Ascending aorta (tissue), 2 donors: ENCODE results near the gene ATP8A2. TPM values are rescaled to one million over a fixed set of nuclear protein-coding genes. Genes with fewer than 3 reads are reported as not detected.
"Not testable (repeated sequence)": the region's sequence is repeated elsewhere in the genome, so short reads cannot be mapped to it uniquely, and the experiment has no call there.

Experiments used
- DNase-seq, 2 donors: peaks; one replicate each; pipeline ENCODE4 v3.0.0-alpha.2; 2019; ENCODE audit warnings: low spot score in 2 of 2
- H3K27ac ChIP-seq, 2 donors: fragments of 200-600 bp; sonication (generic); one replicate each; pipeline ENCODE4 v1.5.1; 2016 to 2017; ENCODE audit warnings: mild to moderate bottlenecking in 1 of 2
- H3K27me3 ChIP-seq: fragments of 200-600 bp; sonication (generic); one replicate; pipeline ENCODE4 v1.5.1; 2017
- H3K36me3 ChIP-seq, 2 donors: fragments of 200-600 bp; sonication (generic); one replicate each; pipeline ENCODE4 v1.5.1; 2016
- H3K4me1 ChIP-seq, 2 donors: fragments of 200-600 bp; sonication (generic); one replicate each; pipeline ENCODE4 v1.5.1; 2016 to 2017; ENCODE audit warnings: mild to moderate bottlenecking in 1 of 2
- H3K4me3 ChIP-seq, 2 donors: fragments of 200-600 bp; sonication (generic); one replicate each; pipeline ENCODE4 v1.5.1; 2016 to 2017; ENCODE audit warnings: mild to moderate bottlenecking in 1 of 2
- H3K9me3 ChIP-seq, 2 donors: fragments of 200-600 bp; sonication (generic); one replicate each; pipeline ENCODE4 v1.5.1; 2016
- CTCF ChIP-seq, 3 experiments: fragments of 200-600 bp in 2 of 3; fragments of 450-650 bp in 1 of 3; sonication (generic) in 2 of 3; IDR thresholded peaks; one replicate each; pipeline ENCODE4 v1.5.1; 2016 to 2019; ENCODE audit warnings: antibody characterized with exemption in 3 of 3, mild to moderate bottlenecking in 1 of 3, moderate library complexity in 1 of 3
- intact Hi-C: fragments of 100-400 bp; cut with DNase I; formaldehyde crosslinking; loops from one replicate; pipeline ENCODE4 v1.15.1; 2023
- total RNA-seq: library from RNA; depleted of rRNA; stranded (reverse); fragments of >200 nt; gene quantifications from one replicate; pipeline ENCODE4 v1.1.0, GENCODE V29; 2016

The ATP8A2 gene
- total RNA-seq, 1 donor from 2014 or later, result under 0.01 TPM

- Histone ChIP-seq H3K4me3 (no peak overlapping the region), H3K36me3 (no peaks in the 10 kb centered on the region), H3K9me3 (no peaks in the 10 kb centered on the region), H3K27me3 (no peaks in the 10 kb centered on the region), H3K27ac (no peak overlapping the region), H3K4me1 (no peaks in the 10 kb centered on the region)
- no peak for DNase-seq
- intact Hi-C loops, result no loop called here
- TF ChIP-seq CTCF (IDR thresholded peaks at IDR 0.05), result no peak
Measured at GRCh38 chr13:25771202-25771601, 399.4 kb downstream of the ATP8A2 start.

GRCh38 chr13:25771641-25772478 is 400.1 kb downstream of the ATP8A2 start:
- no peaks in the 10 kb centered on the region for H3K27me3 ChIP-seq
- no peak for DNase-seq
- no peak overlapping the region for H3K4me3 ChIP-seq
- no peak for TF ChIP-seq CTCF (IDR thresholded peaks at IDR 0.05)
- H3K27ac ChIP-seq, result no peak overlapping the region
- H3K4me1 ChIP-seq, result no peaks in the 10 kb centered on the region
- intact Hi-C loops, result no loop called here
- H3K36me3 ChIP-seq, result no peaks in the 10 kb centered on the region
- H3K9me3 ChIP-seq, result no peaks in the 10 kb centered on the region

GRCh38 chr13:25772534-25772933 is 400.8 kb downstream of the ATP8A2 start:
- DNase-seq, H3K36me3 ChIP-seq, H3K4me3 ChIP-seq, intact Hi-C loops, H3K27ac ChIP-seq, H3K27me3 ChIP-seq, H3K4me1 ChIP-seq, H3K9me3 ChIP-seq: not testable (repeated sequence)

DNA sequence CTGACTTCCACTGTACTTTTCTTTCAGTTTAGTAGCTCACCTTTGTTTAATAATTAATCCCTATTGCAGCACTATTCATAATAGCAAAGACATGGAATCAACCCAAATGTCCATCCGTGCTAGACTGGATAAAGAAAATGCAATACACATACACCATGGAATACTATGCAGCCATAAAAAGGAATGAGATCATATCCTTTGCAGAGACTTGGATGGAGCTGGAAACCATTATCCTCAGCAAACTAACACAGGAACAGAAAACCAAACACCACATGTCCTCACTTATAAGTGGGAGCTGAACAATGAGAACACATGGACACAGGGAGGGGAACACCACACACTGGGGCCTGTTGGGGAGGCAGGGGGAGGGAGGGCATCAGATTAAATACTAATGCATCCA is 402.3 kb downstream of the ATP8A2 start:
- H3K9me3 ChIP-seq, H3K27me3 ChIP-seq, H3K36me3 ChIP-seq, intact Hi-C loops, H3K27ac ChIP-seq, H3K4me3 ChIP-seq, DNase-seq, H3K4me1 ChIP-seq: not testable (repeated sequence)

- H3K27me3 ChIP-seq, result no peaks in the 10 kb centered on the region
- intact Hi-C loops, result no loop called here
- H3K27ac ChIP-seq, result no peak overlapping the region
- no peak for TF ChIP-seq CTCF (IDR thresholded peaks at IDR 0.05)
- no peak for DNase-seq
- H3K9me3 ChIP-seq, result no peaks in the 10 kb centered on the region
- no peaks in the 10 kb centered on the region for H3K4me1 ChIP-seq
- no peaks in the 10 kb centered on the region for H3K36me3 ChIP-seq
- no peak overlapping the region for H3K4me3 ChIP-seq
Measured at GRCh38 chr13:25775275-25775674, 403.5 kb downstream of the ATP8A2 start.

DNA sequence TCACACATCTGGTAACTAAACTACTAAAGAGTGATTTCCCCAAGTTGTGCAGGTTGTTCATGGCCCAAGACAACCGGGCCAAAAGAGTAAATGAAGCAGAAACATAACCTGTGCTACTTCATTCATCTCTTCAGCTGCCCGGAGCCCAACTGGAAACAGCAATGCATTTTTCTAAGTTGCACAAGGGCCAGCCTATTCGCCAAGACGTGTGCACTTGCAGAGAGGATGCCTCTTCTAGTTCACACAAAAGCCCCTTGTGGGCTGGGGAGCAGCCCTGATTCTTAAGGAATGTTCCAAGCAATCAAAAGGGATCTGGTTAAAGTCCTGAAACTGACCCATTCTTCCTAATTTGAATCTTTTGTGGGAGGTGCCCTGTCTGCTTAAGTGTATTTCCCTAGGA is 404.2 kb downstream of the ATP8A2 start:
- TF ChIP-seq CTCF (IDR thresholded peaks at IDR 0.05), result no peak
- H3K4me3 ChIP-seq, result no peak overlapping the region
- no peaks in the 10 kb centered on the region for H3K27me3 ChIP-seq
- intact Hi-C loops, result no loop called here
- H3K27ac ChIP-seq, result no peak overlapping the region
- H3K36me3 ChIP-seq, result no peaks in the 10 kb centered on the region
- no peak for DNase-seq
- no peaks in the 10 kb centered on the region for H3K9me3 ChIP-seq
- no peaks in the 10 kb centered on the region for H3K4me1 ChIP-seq

DNA sequence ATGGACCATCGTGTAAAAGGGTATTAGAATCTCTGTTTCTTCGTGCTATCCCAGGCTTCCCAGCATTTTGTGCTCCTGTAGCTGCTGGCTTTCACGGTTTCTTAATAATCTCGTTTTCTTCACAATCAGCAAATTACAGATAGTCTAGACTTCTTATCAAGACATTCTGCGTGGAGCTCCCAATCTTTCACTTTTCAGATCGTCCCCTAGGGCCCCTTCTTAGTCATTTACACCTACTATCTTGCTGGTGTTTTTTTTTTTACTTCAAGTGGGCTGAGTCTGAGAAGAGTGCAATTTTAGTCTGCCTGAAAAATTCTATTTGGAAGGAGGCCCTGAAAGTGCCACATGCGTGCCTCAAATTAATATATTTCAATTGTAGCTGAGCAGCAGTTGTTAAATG is 404.9 kb downstream of the ATP8A2 start:
- Histone ChIP-seq H3K27me3 (no peaks in the 10 kb centered on the region), H3K4me1 (no peaks in the 10 kb centered on the region), H3K9me3 (no peaks in the 10 kb centered on the region), H3K27ac (no peak overlapping the region), H3K36me3 (no peaks in the 10 kb centered on the region), H3K4me3 (no peak overlapping the region)
- intact Hi-C loops, result no loop called here
- no peak for DNase-seq
- TF ChIP-seq CTCF (IDR thresholded peaks at IDR 0.05), result no peak
